Embryonic facial prominence (tissue), 1 donor: ENCODE measurements around the gene TOMM5.

Experiments used
- DNase-seq: peaks from one replicate; pipeline ENCODE4 v3.0.0-alpha.2; 2016; ENCODE audit errors: extremely low spot score

TOMM5 gene

GRCh38 chr9:37563806-37564513 is 28.4 kb downstream of the TOMM5 start:
- no peak for DNase-seq

- no peak for DNase-seq
Measured at GRCh38 chr9:37562826-37563225, 29.6 kb downstream of the TOMM5 start.

GRCh38 chr9:37561682-37562081 is 30.7 kb downstream of the TOMM5 start:
- no peak for DNase-seq

- no peak for DNase-seq
Measured at GRCh38 chr9:37559855-37560592, 32.4 kb downstream of the TOMM5 start.

- no peak for DNase-seq
Measured at GRCh38 chr9:37559125-37559524, 33.3 kb downstream of the TOMM5 start.

GRCh38 chr9:37555786-37556185 is 36.6 kb downstream of the TOMM5 start:
- no peak for DNase-seq

GRCh38 chr9:37554318-37554717 is 38.1 kb downstream of the TOMM5 start:
- DNase-seq, result no peak

GRCh38 chr9:37551888-37552287 is 40.5 kb downstream of the TOMM5 start:
- no peak for DNase-seq

- DNase-seq, result no peak
Measured at GRCh38 chr9:37551468-37551867, 40.9 kb downstream of the TOMM5 start.

GRCh38 chr9:37550781-37551180 is 41.6 kb downstream of the TOMM5 start:
- DNase-seq, result no peak

GRCh38 chr9:37549527-37549926 is 42.9 kb downstream of the TOMM5 start:
- DNase-seq, result no peak

GRCh38 chr9:37547328-37547878 is 45.0 kb downstream of the TOMM5 start:
- no peak for DNase-seq

GRCh38 chr9:37543468-37543867 is 48.9 kb downstream of the TOMM5 start:
- DNase-seq, result no peak

- DNase-seq, result no peak
Measured at GRCh38 chr9:37542895-37543294, 49.5 kb downstream of the TOMM5 start.

- no peak for DNase-seq
Measured at GRCh38 chr9:37542488-37542887, 49.9 kb downstream of the TOMM5 start.

- no peak for DNase-seq
Measured at GRCh38 chr9:37541465-37541864, 50.9 kb downstream of the TOMM5 start.

GRCh38 chr9:37540634-37541033 is 51.8 kb downstream of the TOMM5 start:
- DNase-seq, result no peak

- no peak for DNase-seq
Measured at GRCh38 chr9:37539634-37540033, 52.8 kb downstream of the TOMM5 start.
